PC-9 (cell line): ENCODE results near the gene PRKCH. TPM values are rescaled to one million over a fixed set of nuclear protein-coding genes. Genes with fewer than 3 reads are reported as not detected.

Source experiments
- BruUV-seq: library from RNA; stranded (reverse); fragments of 400-500 nt; replicated peaks from 2 replicates; lab custom pipeline; 2021; lab: Mats Ljungman, UMichigan
- CTCF ChIA-PET: fragments of 300-600 bp; sonication (Branson Sonifier 250); formaldehyde crosslinking; loops from one replicate; lab custom pipeline; 2022; ENCODE audit warnings: antibody characterized with exemption; lab: Charles Lee
- POLR2A ChIA-PET: fragments of 300-600 bp; sonication (Branson Sonifier 250); formaldehyde crosslinking; loops from one replicate; lab custom pipeline; 2022; ENCODE audit warnings: antibody characterized with exemption; ENCODE audit not compliant: unreplicated experiment; lab: Charles Lee
- DNase-seq, 2 experiments: peaks; one replicate each; pipeline versions ENCODE4 v3.0.0 to v3.0.0-alpha.2; 2015 to 2022; ENCODE audit warnings: mixed read lengths in 1 of 2
- H2AFZ ChIP-seq: fragments of 200-600 bp; sonication (generic); 2 replicates; pipeline ENCODE4 v1.8.1; 2017; ENCODE audit warnings: antibody characterized with exemption
- H3F3A ChIP-seq: fragments of 200-600 bp; sonication (generic); 2 replicates; pipeline ENCODE4 v1.8.1; 2017; ENCODE audit warnings: antibody characterized with exemption, mild to moderate bottlenecking, low read depth; ENCODE audit not compliant: insufficient read depth
- H3K27ac ChIP-seq: fragments of 200-600 bp; sonication (generic); 2 replicates; pipeline ENCODE4 v1.6.1; 2016; ENCODE audit warnings: mixed run types
- H3K27me3 ChIP-seq: fragments of 200-600 bp; sonication (generic); 2 replicates; pipeline ENCODE4 v1.6.1; 2016; ENCODE audit warnings: low read depth, mixed run types; ENCODE audit not compliant: insufficient read depth
- H3K36me3 ChIP-seq: fragments of 200-600 bp; sonication (generic); 2 replicates; pipeline ENCODE4 v1.6.1; 2016; ENCODE audit warnings: low read depth, mixed run types
- H3K4me1 ChIP-seq: fragments of 200-600 bp; sonication (generic); replicated peaks from 2 replicates; pipeline ENCODE4 v1.6.1; 2016; ENCODE audit warnings: mixed run types; ENCODE audit not compliant: insufficient read depth
- H3K4me2 ChIP-seq: fragments of 200-600 bp; sonication (generic); 2 replicates; pipeline ENCODE4 v1.6.1; 2017; ENCODE audit warnings: mixed run types
- H3K4me3 ChIP-seq: fragments of 200-600 bp; sonication (generic); 2 replicates; pipeline ENCODE4 v1.6.1; 2016; ENCODE audit warnings: mixed run types
- H3K79me2 ChIP-seq: fragments of 200-600 bp; sonication (generic); 2 replicates; pipeline ENCODE4 v1.6.1; 2017; ENCODE audit warnings: low read depth, mixed run types
- H3K9me2 ChIP-seq: fragments of 200-600 bp; sonication (generic); 2 replicates; pipeline ENCODE4 v1.8.1; 2017; ENCODE audit warnings: mild to moderate bottlenecking; ENCODE audit not compliant: insufficient read depth
- H3K9me3 ChIP-seq: fragments of 200-600 bp; sonication (generic); 2 replicates; pipeline ENCODE4 v1.8.1; 2016; ENCODE audit warnings: low read depth; ENCODE audit not compliant: insufficient read depth
- H4K20me1 ChIP-seq: fragments of 200-600 bp; sonication (generic); 2 replicates; pipeline ENCODE4 v1.8.1; 2017; ENCODE audit not compliant: insufficient read depth
- EZH2 ChIP-seq: fragments of 200-600 bp; sonication (generic); IDR thresholded peaks from 2 replicates; pipeline ENCODE4 v1.8.0; 2017; ENCODE audit warnings: antibody characterized with exemption, low read depth
- intact Hi-C: fragments of 100-400 bp; cut with micrococcal nuclease; formaldehyde crosslinking; loops from one replicate; pipeline ENCODE4 v1.10.0; 2022; ENCODE audit not compliant: unreplicated experiment
- total RNA-seq: library from RNA; stranded (reverse); gene quantifications from 2 replicates; pipeline ENCODE4 v1.2.3, GENCODE V29; 2021
- TF ChIP-seq, protein P1 (sequence below): fragments of 200-600 bp; sonication (generic); conservative IDR thresholded peaks from 2 replicates; pipeline ENCODE4 v1.6.1; 2017; ENCODE audit warnings: mixed run types, antibody characterized with exemption, mild to moderate bottlenecking, moderate library complexity

Gene PRKCH
- total RNA-seq, 1 experiment from 2014 or later, result 32.4 TPM

DNA sequence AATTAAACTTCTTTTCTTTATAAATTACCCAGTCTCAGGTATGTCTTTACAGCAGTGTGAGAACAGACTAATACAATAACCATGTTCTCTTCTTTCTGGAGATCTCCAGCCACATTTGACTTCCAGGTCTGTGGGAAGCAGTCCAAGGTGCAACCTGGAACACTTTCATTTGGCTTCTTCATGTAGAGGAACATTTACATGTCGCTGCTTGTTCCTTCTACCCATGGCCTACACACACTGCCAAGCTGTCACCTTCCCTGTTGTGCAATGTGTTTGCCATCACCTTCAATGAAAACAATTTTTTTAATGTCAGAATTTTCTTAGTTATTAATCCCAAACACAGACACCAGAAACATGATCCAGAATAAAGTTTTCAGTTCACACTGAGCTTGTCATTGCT lies 104.7 kb downstream of the PRKCH start:
- H3F3A ChIP-seq, result peaks cover 6% of the 10 kb centered on the region; the same call in 1 of the 2 replicates
- no peaks in the 10 kb centered on the region for H4K20me1 ChIP-seq
- POLR2A ChIA-PET, result no interaction called here
- peaks cover 7% of the 10 kb centered on the region; the same call in 1 of the 2 replicates for H3K36me3 ChIP-seq
- H3K4me2 ChIP-seq, result no peak overlapping the region
- H3K27ac ChIP-seq, result no peak overlapping the region
- intact Hi-C loops, result no loop called here
- H2AFZ ChIP-seq, result no peak overlapping the region
- peaks cover 23% of the 10 kb centered on the region for H3K4me1 ChIP-seq
- H3K9me3 ChIP-seq, result peaks cover 4% of the 10 kb centered on the region
- CTCF ChIA-PET, result no interaction called here
- no TSS peak for BruUV-seq
- no peaks in the 10 kb centered on the region for H3K9me2 ChIP-seq
- H3K4me3 ChIP-seq, result no peak overlapping the region
- no peaks in the 10 kb centered on the region for H3K27me3 ChIP-seq
- no peak for DNase-seq
- TF ChIP-seq EZH2, result no peak
- TF ChIP-seq, protein P1, sequence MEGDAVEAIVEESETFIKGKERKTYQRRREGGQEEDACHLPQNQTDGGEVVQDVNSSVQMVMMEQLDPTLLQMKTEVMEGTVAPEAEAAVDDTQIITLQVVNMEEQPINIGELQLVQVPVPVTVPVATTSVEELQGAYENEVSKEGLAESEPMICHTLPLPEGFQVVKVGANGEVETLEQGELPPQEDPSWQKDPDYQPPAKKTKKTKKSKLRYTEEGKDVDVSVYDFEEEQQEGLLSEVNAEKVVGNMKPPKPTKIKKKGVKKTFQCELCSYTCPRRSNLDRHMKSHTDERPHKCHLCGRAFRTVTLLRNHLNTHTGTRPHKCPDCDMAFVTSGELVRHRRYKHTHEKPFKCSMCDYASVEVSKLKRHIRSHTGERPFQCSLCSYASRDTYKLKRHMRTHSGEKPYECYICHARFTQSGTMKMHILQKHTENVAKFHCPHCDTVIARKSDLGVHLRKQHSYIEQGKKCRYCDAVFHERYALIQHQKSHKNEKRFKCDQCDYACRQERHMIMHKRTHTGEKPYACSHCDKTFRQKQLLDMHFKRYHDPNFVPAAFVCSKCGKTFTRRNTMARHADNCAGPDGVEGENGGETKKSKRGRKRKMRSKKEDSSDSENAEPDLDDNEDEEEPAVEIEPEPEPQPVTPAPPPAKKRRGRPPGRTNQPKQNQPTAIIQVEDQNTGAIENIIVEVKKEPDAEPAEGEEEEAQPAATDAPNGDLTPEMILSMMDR, result no peak
- peaks cover 49% of the 10 kb centered on the region for H3K79me2 ChIP-seq

DNA sequence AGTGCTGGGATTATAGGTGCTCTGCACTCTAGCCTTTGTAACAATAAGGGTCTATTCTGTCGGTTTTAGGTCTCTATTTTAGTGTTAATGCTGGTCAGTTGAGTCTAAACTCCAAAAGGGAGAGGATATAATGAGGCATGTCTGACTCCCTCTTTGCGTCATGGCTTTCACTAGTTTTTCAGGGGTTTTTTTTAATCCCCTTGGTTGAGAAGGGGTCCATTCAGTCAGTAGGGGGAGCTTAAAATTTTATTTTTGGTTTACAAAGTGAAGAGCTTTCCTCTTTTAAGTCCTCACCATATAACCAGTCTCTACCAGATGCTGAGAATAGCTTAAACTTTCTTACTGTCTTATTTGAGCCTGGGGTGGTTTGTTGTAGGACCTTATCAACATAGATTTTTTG lies 106.9 kb downstream of the PRKCH start:
- no peak for TF ChIP-seq EZH2
- TF ChIP-seq, protein P1, result no peak
- H3K4me1 ChIP-seq, result peaks cover 25% of the 10 kb centered on the region
- peak overlapping the region; percentile 14; the same call in 1 of the 2 replicates for H3K4me2 ChIP-seq
- H3K27ac ChIP-seq, result peak overlapping the region; percentile 30; the same call in 1 of the 2 replicates
- BruUV-seq, result no TSS peak
- ChIA-PET CTCF (no interaction called here), POLR2A (interaction anchor here (0.6 to 0.7 kb wide), 2 partner anchors 146 to 759 kb away, joined by 5 read pairs; no protein-coding TSS in a partner anchor)
- intact Hi-C loops, result no loop called here
- H3K9me3 ChIP-seq, result peaks cover 3% of the 10 kb centered on the region
- H3K27me3 ChIP-seq, result no peaks in the 10 kb centered on the region
- no peaks in the 10 kb centered on the region for H3K9me2 ChIP-seq
- H2AFZ ChIP-seq, result no peak overlapping the region
- H3K36me3 ChIP-seq, result peaks cover 7% of the 10 kb centered on the region; the same call in 1 of the 2 replicates
- H4K20me1 ChIP-seq, result no peaks in the 10 kb centered on the region
- no peak overlapping the region for H3K4me3 ChIP-seq
- H3F3A ChIP-seq, result 0 out of 2 replicates have a peak, but pooled peaks cover 6% of the 10 kb centered on the region
- DNase-seq, result no peak
- H3K79me2 ChIP-seq, result peaks cover 41% of the 10 kb centered on the region

DNA sequence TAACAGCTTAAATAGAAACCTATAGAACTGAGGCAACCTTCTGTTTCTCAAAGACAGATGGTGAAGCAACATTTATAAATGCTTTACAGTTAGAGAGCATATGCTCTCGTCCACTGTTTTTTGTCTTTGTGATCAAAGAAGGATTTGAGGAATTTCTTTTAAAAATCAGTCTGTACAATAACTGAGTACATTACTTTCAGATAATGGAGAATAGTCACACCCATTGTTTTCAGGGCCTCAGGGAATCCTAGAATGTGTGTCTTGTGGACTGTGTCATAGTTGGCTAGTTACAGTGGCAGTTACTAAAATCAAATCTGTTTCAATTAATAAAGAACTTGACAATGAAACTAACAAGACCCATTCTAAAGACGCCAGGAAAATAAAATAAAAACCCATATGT lies 107.9 kb downstream of the PRKCH start:
- Histone ChIP-seq H3F3A (0 out of 2 replicates have a peak, but pooled peaks cover 6% of the 10 kb centered on the region), H3K79me2 (peaks cover 48% of the 10 kb centered on the region), H3K27ac (peak overlapping the region; percentile 30), H4K20me1 (no peaks in the 10 kb centered on the region), H3K9me2 (no peaks in the 10 kb centered on the region), H3K9me3 (no peaks in the 10 kb centered on the region; the same call in 1 of the 2 replicates), H2AFZ (no peak overlapping the region), H3K36me3 (peaks cover 7% of the 10 kb centered on the region; the same call in 1 of the 2 replicates), H3K27me3 (no peaks in the 10 kb centered on the region), H3K4me1 (peaks cover 26% of the 10 kb centered on the region), H3K4me3 (no peak overlapping the region), H3K4me2 (peak overlapping the region; percentile 14; the same call in 1 of the 2 replicates)
- no TSS peak for BruUV-seq
- POLR2A ChIA-PET, result no interaction called here
- intact Hi-C loops, result no loop called here
- CTCF ChIA-PET, result no interaction called here
- DNase-seq, result no peak
- TF ChIP-seq, protein P1, result no peak
- TF ChIP-seq EZH2, result no peak
